SIG-M5 treated with dmso at 0.1 percent for 504 hours (cell line): ENCODE measurements around the gene BORCS8.
A peak's percentile ranks its signal among the peaks of the same experiment; 100 is the strongest.
"Not testable (repeated sequence)": the region's sequence is repeated elsewhere in the genome, so short reads cannot be mapped to it uniquely, and the experiment has no call there.

Source experiments
- DNase-seq: peaks from one replicate; lab custom pipeline; 2025; ENCODE audit not compliant: unreplicated experiment; lab: John Stamatoyannopoulos, UW

BORCS8 gene

DNA sequence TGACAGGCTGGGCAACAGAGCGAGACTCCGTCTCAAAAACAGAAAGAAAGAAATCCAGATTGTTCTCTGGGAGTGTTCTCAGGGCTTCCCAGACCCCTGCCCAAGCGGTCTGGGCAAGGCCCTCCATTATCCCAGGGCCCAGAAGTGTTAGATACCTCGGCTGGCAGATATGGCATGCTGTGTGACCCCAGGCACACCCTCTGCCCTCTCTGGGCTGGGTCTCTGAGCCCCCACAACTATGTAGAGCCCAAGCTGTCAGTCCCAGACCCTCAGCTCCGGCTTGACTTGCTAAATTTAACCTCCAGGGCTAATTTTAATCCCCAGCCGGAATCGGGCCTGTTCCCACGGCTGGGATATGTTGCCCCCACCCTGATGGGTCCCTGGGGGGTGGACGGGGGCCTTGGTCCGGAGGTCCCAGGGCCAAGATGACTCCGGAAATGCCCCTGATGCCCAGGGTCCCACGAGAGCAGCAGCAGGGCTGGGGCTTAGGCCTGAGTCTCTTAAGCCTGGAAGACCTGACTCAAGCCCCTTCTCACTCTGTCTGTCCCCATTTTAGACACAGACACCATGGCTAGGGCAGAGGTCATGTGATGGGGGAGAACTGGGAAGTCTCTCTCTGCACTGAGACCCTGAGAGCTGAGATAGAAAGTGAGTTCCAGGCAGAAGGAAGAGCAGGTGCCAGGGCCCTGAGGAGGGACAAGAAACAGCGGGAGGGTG is 39.1 kb downstream of the BORCS8 start:
- DNase-seq, result no peak

DNA sequence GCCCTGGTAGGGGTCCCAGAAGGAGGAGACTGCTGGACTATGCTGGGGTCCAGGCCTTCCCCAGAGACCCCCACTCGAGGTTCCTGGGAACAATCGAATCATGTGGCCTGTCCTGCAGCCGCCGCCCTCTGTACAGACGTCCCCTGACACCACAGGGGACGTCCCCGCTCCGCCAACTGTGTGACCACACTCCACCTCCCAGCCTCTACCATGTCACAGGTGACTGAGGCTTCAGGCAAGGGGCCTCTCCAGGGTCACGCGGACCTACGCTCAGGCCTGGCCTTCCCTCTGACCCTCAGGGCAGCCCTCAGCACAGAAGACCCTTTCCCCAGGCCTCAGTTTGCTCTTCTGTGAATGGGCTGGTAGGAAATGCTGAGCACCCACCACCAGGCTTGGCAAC is 40.5 kb downstream of the BORCS8 start:
- no peak for DNase-seq

DNA sequence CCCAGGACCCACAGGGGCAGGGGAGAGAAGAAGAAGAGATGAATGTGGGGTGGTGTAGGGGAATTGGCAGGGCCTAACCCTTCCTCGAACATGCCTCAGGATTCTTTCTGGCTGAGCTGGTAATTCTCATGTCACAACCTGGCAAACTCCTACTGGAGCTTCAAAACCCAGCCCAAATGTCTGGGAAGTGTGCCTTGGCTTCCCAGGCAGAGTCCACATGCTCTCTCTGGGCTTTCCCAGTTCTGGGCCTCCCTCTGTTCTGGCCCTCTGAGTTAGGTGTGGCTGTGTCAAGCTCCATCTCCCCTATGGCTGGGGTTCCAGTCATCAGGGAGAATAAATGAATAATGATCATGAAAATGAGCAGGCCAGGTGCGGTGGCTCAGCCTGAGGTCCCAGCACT is 42.5 kb downstream of the BORCS8 start:
- DNase-seq, result no peak

DNA sequence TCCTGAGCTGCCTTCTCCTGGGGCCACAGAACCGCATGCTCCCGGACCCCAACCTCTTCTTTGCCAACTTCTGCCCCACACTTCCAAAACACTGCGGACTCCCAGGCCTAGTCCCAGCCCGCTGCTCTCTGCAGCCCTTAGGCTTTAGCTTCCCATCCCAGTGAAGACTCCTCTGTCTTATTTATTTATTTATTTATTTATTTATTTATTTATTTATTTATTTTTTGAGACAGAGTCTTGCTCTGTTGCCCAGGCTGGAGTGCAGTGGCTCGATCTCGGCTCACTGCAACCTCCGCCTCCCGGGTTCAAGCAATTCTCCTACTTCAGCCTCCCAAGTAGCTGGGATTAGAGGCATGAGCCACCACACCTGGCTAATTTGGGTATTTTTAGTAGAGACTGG is 43.4 kb downstream of the BORCS8 start:
- not testable (repeated sequence) for DNase-seq

GRCh38 chr19:19147344-19147743 is 44.6 kb downstream of the BORCS8 start:
- DNase-seq, result no peak

- DNase-seq, result no peak
These were observed 45.1 kb downstream of the BORCS8 start for GRCh38 chr19:19146865-19147264.

- peak; percentile 35 for DNase-seq
These were observed 46.0 kb downstream of the BORCS8 start for GRCh38 chr19:19145684-19146608.

GRCh38 chr19:19145281-19145680 is 46.7 kb downstream of the BORCS8 start:
- DNase-seq, result no peak

DNA sequence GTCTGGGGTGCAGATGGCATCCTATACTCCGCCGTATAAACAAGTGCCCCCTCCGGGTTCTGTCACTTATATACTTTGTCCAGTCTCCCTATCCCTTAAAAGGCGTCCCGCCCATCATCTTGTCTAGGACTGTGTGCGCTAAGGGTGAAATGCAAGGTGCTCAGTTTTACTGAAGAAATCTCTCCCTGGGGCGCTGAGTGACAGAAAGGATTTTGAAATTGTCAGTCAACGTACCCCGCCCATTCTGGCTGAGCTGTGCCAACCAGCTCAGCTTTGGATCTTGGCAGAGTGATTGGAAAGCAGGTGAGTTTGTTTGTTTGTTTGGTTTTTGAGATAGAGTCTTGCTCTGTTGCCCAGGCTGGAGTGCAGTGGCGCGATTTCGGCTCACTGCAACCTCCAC is 49.6 kb downstream of the BORCS8 start:
- no peak for DNase-seq

- DNase-seq, result no peak
These were observed 51.5 kb downstream of the BORCS8 start for GRCh38 chr19:19140476-19140875.

GRCh38 chr19:19139876-19140229 is 52.1 kb downstream of the BORCS8 start:
- no peak for DNase-seq

DNA sequence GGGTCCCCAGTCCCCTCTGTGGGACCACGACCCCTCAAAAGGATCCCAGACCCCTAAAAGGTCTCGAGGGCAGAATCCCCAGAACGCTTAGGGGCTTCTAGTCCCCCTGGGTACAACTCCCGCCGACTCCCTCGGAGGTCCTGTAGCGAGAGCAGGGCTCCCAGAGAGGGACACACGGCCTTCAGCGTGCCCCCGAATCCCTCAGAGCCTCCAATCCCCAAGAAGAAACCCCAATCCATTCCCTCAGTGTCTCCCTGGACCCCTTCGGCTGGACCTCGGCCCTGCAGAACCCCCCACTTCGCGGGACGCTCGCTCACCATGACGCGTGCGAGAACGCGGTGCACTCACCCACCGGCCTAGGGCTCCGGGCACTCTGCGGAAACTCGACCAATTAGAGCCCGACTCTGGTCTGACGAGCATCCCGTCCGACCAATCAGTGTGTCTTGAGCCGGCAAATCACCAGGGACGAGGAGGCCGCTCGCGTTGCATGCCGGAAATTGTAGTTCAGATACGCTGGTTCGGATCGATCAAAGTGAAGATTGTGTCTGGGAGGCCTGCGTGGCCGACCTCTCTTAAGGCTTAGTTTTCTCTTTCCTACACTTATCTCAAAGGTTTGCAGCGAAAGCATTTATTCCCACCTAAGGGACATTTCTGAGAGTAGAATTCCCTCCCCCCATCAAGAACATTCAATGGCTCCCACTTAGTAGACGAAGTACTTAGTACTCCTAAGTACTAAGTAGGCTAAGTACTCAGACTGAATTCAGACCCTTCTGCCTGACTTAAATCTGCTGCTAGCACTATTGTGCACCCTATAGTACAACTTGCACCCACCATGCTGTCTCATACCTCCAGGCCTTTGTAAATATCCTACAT is 53.6 kb downstream of the BORCS8 start, which contains the start of gene TMEM161A:
TMEM161A (minus strand) TSS at position 370 of the 873 bp plus-strand sequence; CDS start at position 320, 50 bp downstream.
- DNase-seq, result peak; percentile 96

- DNase-seq, result no peak
These were observed 54.3 kb downstream of the BORCS8 start for GRCh38 chr19:19137556-19138108.

DNA sequence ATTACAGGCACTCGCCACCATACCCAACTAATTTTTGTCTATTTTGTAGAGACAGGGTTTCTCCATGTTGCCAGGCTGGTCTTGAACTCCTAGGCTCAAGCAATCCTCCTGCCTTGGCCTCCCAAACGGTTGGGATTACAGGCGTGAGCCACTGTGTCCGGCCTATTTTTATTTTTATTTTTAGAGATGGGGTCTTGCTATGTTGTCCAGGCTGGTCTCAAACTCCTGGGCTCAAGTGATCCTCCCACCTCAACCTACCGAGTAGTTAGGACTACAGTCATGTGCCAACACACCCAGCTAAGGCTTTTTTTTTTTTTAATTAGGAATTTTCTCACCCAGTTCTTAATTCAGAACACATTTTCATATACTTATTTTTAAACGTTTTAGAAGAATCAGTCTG is 56.2 kb downstream of the BORCS8 start:
- not testable (repeated sequence) for DNase-seq

DNA sequence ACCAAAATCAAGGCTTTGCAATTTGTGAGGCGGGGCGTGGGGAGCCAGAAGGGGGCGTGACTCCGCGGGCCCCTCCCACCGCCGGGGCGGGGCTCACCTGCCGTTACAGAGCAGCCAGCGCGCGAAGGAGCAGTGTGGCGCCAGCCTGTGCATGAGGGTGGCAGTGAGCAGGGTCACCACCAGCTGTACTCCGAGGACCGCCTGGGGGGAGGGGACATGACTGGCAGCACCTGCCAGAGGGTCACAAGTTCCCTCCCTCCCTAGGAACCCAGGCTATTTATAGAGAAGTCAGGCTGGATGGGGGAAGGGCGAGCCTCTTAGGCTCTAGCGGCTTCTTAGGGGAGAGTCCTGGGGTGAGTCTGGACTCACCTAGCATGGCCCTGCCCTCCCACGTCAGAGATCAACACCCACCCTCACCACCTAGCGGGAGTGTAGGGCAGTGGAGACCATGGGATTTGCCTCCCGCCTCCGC is 57.2 kb downstream of the BORCS8 start:
- DNase-seq, result no peak

DNA sequence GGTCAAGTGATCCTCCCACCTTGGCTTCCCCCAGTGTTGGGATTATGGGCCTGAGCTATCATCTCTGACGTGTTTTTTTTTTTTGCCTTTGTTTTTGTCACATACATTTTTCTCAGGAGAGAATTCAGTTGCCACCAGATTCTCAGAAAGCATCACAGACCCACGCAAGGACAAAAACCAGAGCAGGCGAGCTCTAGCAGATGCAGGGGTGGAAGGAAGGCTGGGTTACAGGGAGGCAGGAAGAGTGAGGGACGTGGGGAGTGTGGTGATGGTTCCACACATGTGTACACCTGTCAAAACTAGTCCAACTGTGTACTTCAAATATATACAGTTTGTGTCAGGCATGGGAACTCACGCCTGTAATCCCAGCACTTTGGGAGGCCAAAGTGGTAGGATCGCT is 58.0 kb downstream of the BORCS8 start:
- DNase-seq, result no peak

- no peak for DNase-seq
These were observed 59.0 kb downstream of the BORCS8 start for GRCh38 chr19:19132912-19133311.

- DNase-seq, result no peak
These were observed 60.0 kb downstream of the BORCS8 start for GRCh38 chr19:19131989-19132388.
